Hippocampal formation (tissue), 2 donors: Measurements from ENCODE around the gene ZBTB32.

Source experiments
- DNase-seq, 2 donors: peaks; one replicate each; lab custom pipeline; 2025; lab: John Stamatoyannopoulos, UW

The ZBTB32 gene

DNA sequence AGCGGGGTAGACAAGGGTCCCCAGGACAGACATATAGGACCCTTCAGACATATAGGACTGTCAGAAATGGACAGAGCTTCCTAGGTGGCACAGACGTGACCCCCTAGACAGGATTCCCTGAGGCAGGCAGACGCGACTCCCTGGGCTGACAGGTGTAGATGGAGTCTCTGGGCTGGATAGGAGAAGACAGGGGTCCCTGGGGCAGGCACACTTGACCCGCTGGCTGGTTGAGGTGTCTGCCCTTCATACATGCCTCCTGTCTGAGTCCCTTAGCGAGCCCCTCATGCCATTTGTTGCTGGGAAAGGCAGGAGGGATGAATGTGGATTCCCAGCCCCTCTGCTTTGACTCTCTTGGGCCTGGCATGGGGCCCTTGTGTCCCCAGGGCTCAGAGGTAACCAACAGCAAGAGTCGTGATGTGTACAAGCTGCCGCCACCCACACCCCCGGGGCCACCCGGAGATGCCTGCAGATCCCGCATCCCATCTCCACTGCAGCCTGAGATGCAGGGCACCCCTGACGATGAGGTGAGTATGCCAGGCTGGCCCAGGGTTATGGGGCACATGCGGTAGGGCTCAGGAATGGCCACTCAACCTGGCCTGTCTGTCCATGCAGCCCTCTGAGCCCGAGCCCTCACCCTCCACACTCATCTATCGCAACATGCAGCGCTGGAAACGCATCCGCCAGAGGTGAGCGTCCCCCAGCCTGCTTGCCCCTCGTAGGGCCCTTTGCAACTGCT, 49.4 kb downstream of the ZBTB32 start:
- DNase-seq, result no peak

DNA sequence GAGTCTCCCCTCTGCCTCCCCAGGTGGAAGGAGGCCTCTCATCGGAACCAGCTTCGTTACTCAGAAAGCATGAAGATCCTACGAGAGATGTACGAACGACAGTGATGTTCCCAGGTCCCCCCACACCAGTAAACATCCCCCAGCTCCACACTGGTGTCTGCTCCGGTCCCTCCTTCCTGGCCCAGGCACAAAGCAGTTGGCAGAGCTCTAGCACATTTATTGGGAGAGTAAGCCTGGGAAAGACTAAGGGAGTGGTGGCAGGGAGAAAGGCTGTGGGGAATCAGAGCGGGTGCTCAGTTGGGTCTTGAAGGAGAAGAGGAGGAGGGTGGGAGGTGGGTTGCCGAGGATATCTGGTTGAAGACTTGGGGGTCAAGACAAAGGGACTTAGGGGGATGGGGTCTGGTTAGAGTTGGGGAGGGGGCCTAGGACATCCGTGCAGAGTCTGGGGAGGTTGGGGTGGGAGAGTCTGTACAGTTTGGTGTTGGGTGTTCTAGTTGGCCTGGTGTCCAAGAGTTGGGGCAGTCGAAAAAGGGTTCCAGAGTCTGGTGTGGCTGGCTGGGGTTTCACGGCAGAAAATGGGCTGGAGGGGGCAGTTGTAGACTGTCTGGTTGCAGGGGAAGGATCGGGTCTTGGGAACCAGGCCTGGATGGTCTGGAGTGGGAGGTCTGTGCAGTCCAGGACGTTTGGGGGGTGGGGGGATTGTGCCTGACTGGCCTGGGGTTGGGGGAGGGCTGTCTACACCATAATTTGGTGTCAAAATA, 50.2 kb downstream of the ZBTB32 start:
- no peak for DNase-seq

DNA sequence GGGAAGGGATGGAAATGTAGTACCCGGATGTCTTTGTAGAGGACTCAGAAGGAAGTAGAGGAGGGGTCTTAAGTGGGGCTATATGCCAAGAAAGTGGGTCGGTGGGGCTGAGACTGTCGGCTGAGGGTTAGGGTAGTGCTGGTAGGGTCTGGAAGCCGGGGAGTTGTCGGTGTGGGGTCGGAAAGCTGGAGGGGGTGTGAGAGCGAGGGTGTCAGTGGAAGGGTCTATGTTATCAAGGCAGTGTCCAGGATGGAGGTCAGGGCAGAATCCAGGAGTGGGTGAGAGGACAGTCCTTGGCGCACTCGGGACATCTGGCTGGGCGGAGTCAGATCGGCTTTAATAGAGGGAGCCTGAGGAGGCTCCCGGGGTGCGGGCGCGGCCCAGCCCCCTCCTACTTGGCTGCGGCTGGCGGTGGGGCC, 50.8 kb downstream of the ZBTB32 start:
- no peak for DNase-seq

GRCh38 chr19:35755550-35756376, 51.4 kb downstream of the ZBTB32 start:
- DNase-seq, result no peak

DNA sequence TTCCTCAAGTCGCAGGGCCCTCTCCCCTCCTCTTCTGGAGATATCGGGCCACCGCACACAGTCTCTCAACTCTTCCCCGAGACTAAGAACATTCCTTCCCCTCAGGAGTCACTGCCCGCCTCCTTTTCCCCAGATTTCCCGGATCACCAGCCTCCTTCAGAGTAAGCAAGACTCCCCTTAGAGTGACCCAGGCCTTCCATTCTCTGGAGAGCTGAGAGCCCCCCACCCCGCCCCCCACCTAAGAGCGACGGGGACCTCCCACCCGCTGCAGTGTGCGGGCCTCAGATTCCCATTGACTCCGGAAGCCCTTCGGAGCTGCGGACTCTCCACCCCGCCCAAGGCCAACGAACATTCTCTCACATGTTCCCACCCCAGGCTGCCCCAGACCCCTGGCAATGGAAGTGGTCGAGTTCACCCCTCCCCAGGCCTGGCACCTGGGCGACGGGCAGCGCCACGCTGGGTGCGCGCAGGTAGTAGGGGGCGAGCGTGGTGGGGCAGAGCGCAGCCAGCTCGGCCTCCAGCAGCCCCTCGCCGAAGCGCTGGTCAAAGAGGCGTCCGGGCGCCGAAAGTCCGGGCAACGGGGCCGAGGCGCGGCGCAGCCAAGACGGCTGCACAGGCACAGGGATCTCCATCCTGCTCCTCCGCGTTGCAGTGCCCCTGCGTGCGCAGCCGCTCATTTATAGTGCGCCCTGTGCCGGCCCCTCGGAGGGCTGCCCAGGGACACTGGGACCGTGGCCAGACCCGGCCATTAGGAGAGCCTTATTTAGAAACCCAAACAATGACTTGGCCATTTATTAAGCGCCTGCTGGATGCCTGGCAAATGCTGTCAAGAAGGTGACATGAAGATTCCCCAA, 52.2 kb downstream of the ZBTB32 start, which contains the start of gene HSPB6:
HSPB6 (minus strand) TSS at position 653 of the 854 bp plus-strand sequence; CDS start at position 632, 21 bp downstream.
- DNase-seq, result peak in 1 of 2 donors; percentile 35

GRCh38 chr19:35757231-35757748, 52.9 kb downstream of the ZBTB32 start:
- peak in 1 of 2 donors; percentile 66 for DNase-seq

GRCh38 chr19:35757749-35758608, 53.6 kb downstream of the ZBTB32 start, which contains the start of gene PROSER3:
Gene PROSER3 (plus strand): TSS chr19:35758176. CDS start chr19:35758216, 40 bp downstream.
- peak; percentile 99 for DNase-seq

- no peak for DNase-seq
These were observed 55.3 kb downstream of the ZBTB32 start for GRCh38 chr19:35759697-35760096.

GRCh38 chr19:35760711-35761349, 56.5 kb downstream of the ZBTB32 start:
- DNase-seq, result no peak

GRCh38 chr19:35764432-35765315, 60.3 kb downstream of the ZBTB32 start:
- DNase-seq, result no peak
